Spleen (tissue), 11 donors: ENCODE data around the gene ASCC3. TPM values are rescaled to one million over a fixed set of nuclear protein-coding genes. Genes with fewer than 3 reads are reported as not detected.

ENCODE experiments used
- DNase-seq: peaks from one replicate; pipeline ENCODE4 v3.0.0-alpha.2; 2020
- H3K27ac ChIP-seq, 8 donors: fragments of 200-600 bp; sonication (generic) in 7 of 8; 1 replicate in 4 of 8; 2 replicates in 4 of 8; pipeline versions ENCODE4 v1.5.0 to v1.8.0; 2016 to 2021; ENCODE audit warnings: inconsistent platforms in 4 of 8, mild to moderate bottlenecking in 4 of 8, moderate library complexity in 1 of 8
- H3K27me3 ChIP-seq, 7 donors: fragments of 200-600 bp; sonication (generic) in 6 of 7; replicated peaks in 1 of 7; 1 replicate in 4 of 7; 2 replicates in 3 of 7; pipeline versions ENCODE4 v1.5.0 to v1.8.0; 2016 to 2021; ENCODE audit warnings: inconsistent platforms in 3 of 7, mild to moderate bottlenecking in 1 of 7
- H3K36me3 ChIP-seq, 6 donors: fragments of 200-600 bp; sonication (generic) in 5 of 6; 1 replicate in 4 of 6; 2 replicates in 2 of 6; pipeline versions ENCODE4 v1.5.0 to v1.8.0; 2016 to 2021; ENCODE audit warnings: inconsistent platforms in 2 of 6
- H3K4me1 ChIP-seq, 6 donors: fragments of 200-600 bp; sonication (generic) in 5 of 6; 1 replicate in 3 of 6; 2 replicates in 3 of 6; pipeline versions ENCODE4 v1.5.0 to v1.8.0; 2016 to 2021; ENCODE audit warnings: inconsistent platforms in 3 of 6
- H3K4me3 ChIP-seq, 8 donors: fragments of 200-600 bp; sonication (generic) in 7 of 8; 1 replicate in 4 of 8; 2 replicates in 4 of 8; pipeline versions ENCODE4 v1.5.0 to v1.8.0; 2016 to 2021; ENCODE audit warnings: inconsistent platforms in 4 of 8, mild to moderate bottlenecking in 4 of 8, moderate library complexity in 2 of 8
- H3K9me3 ChIP-seq, 8 donors: fragments of 200-600 bp; sonication (generic) in 7 of 8; 1 replicate in 4 of 8; 2 replicates in 4 of 8; pipeline versions ENCODE4 v1.5.0 to v1.8.0; 2016 to 2021; ENCODE audit warnings: inconsistent platforms in 4 of 8
- POLR2A ChIP-seq, 3 donors: fragments of 450-650 bp; IDR thresholded peaks; one replicate each; pipeline ENCODE4 v1.5.1; 2017; ENCODE audit warnings: antibody characterized with exemption in 3 of 3, mild to moderate bottlenecking in 1 of 3
- POLR2AphosphoS5 ChIP-seq, 3 donors: sonication (generic); formaldehyde crosslinking; IDR thresholded peaks; one replicate each; pipeline ENCODE4 v1.5.1; 2017; ENCODE audit warnings: antibody characterized with exemption in 3 of 3
- WGBS, 5 donors: extraction: QIAGEN DNeasy Blood & Tissue Kit in 3 of 5; methylation state at CpG; one replicate each; pipeline versions ENCODE4 v1.1.5 to v1.1.7; 2013 to 2018; 5-methylcytosine and 5-hydroxymethylcytosine counted together
- intact Hi-C: fragments of 100-400 bp; cut with DNase I; formaldehyde crosslinking; loops from one replicate; pipeline ENCODE4 v1.15.0; 2023; ENCODE audit warnings: low total_unique reads
- polyA plus RNA-seq, 3 donors: library from polyadenylated mRNA; stranded (reverse); fragments of 200-250 nt; gene quantifications; one replicate each; pipeline ENCODE4 v1.2.1, GENCODE V29; 2013
- total RNA-seq, 7 donors: library from RNA; depleted of rRNA in 3 of 7; stranded (reverse); fragments of >200 nt in 3 of 7; fragmentation: NEBNext Ultra II Directional in 4 of 7; extraction: Animal tissue kit (Norgen Biotek cat#: 25700) in 4 of 7; gene quantifications; one replicate each; pipeline versions ENCODE4 v1.1.0 to v1.2.1, GENCODE V29; 2016 to 2021
- TF ChIP-seq, protein P1 (sequence below), 11 experiments: fragments of 200-600 bp in 7 of 11; fragments of 450-650 bp in 4 of 11; sonication (generic) in 4 of 11; IDR thresholded peaks in 8 of 11; conservative IDR thresholded peaks in 3 of 11; 1 replicate in 7 of 11; 2 replicates in 4 of 11; pipeline versions ENCODE4 v1.4.0 to v1.8.0; 2016 to 2021; ENCODE audit warnings: antibody characterized with exemption in 11 of 11, inconsistent platforms in 4 of 11, mild to moderate bottlenecking in 1 of 11
- donor health status: healthy with polysubstance abuse.
- donor health status: DM: no; HTN: no; CAD: no; lungs with moderate emphysema.
- donor health status: DM: no; HTN: no; CAD: no.
- donor health status: Bipolar disorder and iron deficiency.
- donor health status: healthy.
- donor health status: DM: no; HTN: no; CAD: no.
- donor health status: DM: yes; HTN: yes; CAD: no.

ASCC3 gene
- total and polyA plus RNA-seq, 10 donors, result 7.9 to 52.4 (median 40.8) TPM

DNA sequence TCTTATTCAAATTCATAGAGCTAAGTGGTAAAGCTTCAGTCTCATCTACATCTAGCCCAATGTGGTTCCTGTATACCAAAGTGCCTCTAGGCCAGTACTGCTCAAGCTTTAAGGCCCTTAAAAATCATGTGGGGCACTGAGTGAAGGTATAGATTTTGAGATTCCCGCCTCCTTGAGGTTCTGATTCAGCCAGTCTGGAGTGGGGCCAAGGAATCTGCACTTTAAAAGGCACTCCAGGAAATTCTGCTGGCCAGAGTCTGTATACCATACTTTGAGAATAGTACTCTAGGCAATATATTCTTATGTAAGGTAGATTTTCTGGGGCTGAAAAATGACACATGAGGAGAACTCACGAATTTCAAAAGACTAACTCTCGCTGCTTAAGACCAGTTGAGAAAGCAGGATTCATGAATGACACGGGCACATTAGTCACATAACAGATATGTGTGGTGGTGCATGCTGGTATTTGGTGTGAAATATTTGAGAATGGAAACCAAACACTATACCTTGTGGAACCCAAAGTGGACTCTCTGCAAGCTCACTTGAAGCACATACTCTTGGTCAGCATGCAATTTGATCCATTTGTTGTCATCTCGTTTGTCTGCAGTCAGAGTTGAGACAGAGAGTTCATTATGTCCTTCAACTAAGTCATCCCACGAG lies 368.8 kb downstream of the ASCC3 start:
- Histone ChIP-seq H3K27ac (no peak overlapping the region), H3K27me3 (no peaks in the 10 kb centered on the region), H3K4me1 (no peaks in the 10 kb centered on the region), H3K36me3 (peaks cover 3 to 97% (median 53%) of the 10 kb centered on the region in 6 donors), H3K4me3 (no peak overlapping the region), H3K9me3 (no peaks in the 10 kb centered on the region)
- TF ChIP-seq POLR2A (IDR thresholded peaks at IDR 0.05) (no peak), POLR2AphosphoS5 (IDR thresholded peaks at IDR 0.05) (no peak)
- TF ChIP-seq, protein P1, sequence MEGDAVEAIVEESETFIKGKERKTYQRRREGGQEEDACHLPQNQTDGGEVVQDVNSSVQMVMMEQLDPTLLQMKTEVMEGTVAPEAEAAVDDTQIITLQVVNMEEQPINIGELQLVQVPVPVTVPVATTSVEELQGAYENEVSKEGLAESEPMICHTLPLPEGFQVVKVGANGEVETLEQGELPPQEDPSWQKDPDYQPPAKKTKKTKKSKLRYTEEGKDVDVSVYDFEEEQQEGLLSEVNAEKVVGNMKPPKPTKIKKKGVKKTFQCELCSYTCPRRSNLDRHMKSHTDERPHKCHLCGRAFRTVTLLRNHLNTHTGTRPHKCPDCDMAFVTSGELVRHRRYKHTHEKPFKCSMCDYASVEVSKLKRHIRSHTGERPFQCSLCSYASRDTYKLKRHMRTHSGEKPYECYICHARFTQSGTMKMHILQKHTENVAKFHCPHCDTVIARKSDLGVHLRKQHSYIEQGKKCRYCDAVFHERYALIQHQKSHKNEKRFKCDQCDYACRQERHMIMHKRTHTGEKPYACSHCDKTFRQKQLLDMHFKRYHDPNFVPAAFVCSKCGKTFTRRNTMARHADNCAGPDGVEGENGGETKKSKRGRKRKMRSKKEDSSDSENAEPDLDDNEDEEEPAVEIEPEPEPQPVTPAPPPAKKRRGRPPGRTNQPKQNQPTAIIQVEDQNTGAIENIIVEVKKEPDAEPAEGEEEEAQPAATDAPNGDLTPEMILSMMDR (IDR thresholded peaks at IDR 0.05 in 8 of 11, conservative IDR thresholded peaks at IDR 0.05 in 3 of 11), result no peak
- intact Hi-C loops, result no loop called here
- WGBS, 5 donors, result 87 to 94% (median 90%) methylated on average over 6 of the region's 6 CpGs
- no peak for DNase-seq

DNA sequence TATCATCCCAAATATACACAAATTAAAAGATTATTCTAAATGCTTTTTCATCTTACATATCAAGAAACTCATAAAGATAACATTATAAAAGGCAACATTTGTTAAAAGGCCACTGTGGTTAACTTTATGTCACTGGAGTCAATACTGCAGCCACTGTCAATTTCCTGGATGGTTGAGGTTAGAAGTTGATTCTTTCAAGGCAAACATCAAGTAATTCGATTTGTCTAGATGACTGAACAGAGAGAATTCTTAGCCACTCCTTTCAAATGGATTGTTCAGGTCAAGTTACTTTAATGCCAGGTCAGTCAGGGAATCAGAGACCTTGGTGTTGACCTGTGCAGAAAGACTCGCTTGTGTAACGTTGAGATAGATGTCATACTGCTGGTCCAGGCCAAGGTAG lies 372.0 kb downstream of the ASCC3 start:
- no peak overlapping the region for H3K27ac ChIP-seq
- intact Hi-C loops, result no loop called here
- WGBS, 5 donors, result 92 to 97% (median 95%) methylated on average over 3 of the region's 3 CpGs
- H3K36me3 ChIP-seq, result peaks cover 3 to 70% (median 44%) of the 10 kb centered on the region in 6 donors
- TF ChIP-seq POLR2AphosphoS5 (IDR thresholded peaks at IDR 0.05), result no peak
- no peak for TF ChIP-seq POLR2A (IDR thresholded peaks at IDR 0.05)
- TF ChIP-seq, protein P1 (IDR thresholded peaks at IDR 0.05 in 8 of 11, conservative IDR thresholded peaks at IDR 0.05 in 3 of 11), result no peak
- H3K4me3 ChIP-seq, result no peak overlapping the region
- no peaks in the 10 kb centered on the region for H3K27me3 ChIP-seq
- no peak for DNase-seq
- H3K9me3 ChIP-seq, result no peaks in the 10 kb centered on the region
- no peaks in the 10 kb centered on the region for H3K4me1 ChIP-seq

DNA sequence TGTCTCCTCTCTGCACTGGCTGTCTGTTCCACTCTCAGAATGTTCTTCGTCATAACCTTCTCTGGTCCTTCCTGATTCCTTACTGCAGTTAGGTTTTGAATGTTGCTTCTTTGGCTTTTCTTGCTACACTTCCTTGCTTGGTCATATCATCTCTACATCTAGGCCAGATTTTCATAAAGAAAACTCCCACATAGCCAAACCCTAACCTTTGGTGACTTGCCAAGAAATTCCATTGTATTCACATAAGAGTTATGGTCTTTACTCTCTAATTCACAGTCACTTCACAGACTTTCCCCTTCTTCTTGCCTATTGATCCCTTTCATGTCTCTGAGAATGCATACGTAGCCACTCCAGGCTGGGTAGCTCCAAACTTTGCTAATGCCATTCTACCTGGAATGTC lies 374.5 kb downstream of the ASCC3 start:
- Histone ChIP-seq H3K9me3 (no peaks in the 10 kb centered on the region), H3K27me3 (no peaks in the 10 kb centered on the region), H3K27ac (no peak overlapping the region), H3K4me3 (no peak overlapping the region), H3K4me1 (no peaks in the 10 kb centered on the region), H3K36me3 (peaks cover 3 to 49% (median 28%) of the 10 kb centered on the region in 6 donors)
- TF ChIP-seq, protein P1 (IDR thresholded peaks at IDR 0.05 in 8 of 11, conservative IDR thresholded peaks at IDR 0.05 in 3 of 11), result no peak
- no peak for TF ChIP-seq POLR2AphosphoS5 (IDR thresholded peaks at IDR 0.05)
- no peak for TF ChIP-seq POLR2A (IDR thresholded peaks at IDR 0.05)
- intact Hi-C loops, result no loop called here
- WGBS, 5 donors, result 93 to 98% (median 96%) methylated on average over 2 of the region's 2 CpGs
- DNase-seq, result no peak

DNA sequence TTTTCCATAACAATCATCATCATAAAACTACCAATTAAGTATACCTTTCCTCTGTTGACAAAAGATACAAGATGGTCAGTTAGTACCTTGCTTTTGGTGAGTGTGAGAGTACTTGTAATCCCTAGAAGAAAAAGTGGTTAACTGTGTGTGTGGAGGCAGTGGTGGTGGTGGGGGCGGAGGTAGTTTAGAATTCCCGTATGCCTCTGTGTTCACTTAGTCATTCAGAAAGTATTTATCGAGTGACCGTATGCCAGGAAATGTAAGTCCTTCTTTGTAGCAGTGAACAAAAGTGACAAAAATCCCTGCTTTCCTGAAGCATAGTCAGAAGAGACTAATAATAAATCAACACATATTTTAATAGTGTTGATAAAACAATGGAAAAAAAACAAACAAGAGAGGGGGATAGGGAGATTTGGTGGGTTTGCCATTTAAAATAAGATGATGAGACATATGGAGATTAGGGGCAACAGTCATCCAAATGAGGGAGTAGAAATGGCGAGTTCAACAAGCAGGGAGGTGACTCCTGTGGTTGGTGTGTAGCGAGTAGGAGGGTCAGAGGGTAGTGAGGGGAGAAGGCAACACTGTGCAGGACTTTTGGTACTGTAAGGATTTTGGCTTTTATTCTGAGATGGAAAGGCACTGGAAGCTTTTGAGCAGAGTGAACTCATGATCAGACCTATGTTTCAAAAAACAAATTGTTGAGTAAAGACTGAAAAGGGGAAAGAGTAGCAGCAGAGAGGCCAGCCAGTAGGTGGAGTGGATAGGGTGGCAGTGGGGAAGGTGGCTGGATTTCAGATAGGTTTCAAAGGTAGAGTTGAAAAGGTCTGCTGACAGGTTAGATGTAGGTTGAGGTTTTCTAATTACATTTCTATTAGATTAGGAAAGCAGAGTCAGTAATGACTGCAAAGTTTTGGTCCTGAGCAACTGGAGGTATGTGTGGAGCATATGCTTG lies 376.1 kb downstream of the ASCC3 start:
- no peaks in the 10 kb centered on the region for H3K27me3 ChIP-seq
- H3K27ac ChIP-seq, result no peak overlapping the region
- peaks cover 3 to 33% (median 13%) of the 10 kb centered on the region in 6 donors for H3K36me3 ChIP-seq
- no peak overlapping the region for H3K4me3 ChIP-seq
- TF ChIP-seq POLR2A (IDR thresholded peaks at IDR 0.05) (no peak), POLR2AphosphoS5 (IDR thresholded peaks at IDR 0.05) (no peak)
- TF ChIP-seq, protein P1 (IDR thresholded peaks at IDR 0.05 in 8 of 11, conservative IDR thresholded peaks at IDR 0.05 in 3 of 11), result no peak
- intact Hi-C loops, result no loop called here
- 46 to 78% (median 70%) methylated on average over 6 of the region's 6 CpGs for WGBS, 5 donors
- no peak for DNase-seq
- peaks cover 0 to 2% (median 0%) of the 10 kb centered on the region in 8 donors for H3K9me3 ChIP-seq
- no peaks in the 10 kb centered on the region for H3K4me1 ChIP-seq
